ENCODE data around the gene WFDC11.
A peak's percentile ranks its signal among the peaks of the same experiment; 100 is the strongest.

The WFDC11 gene

GRCh38 chr20:45639687-45640086, 30.4 kb downstream of the WFDC11 start:
- in situ Hi-C loops (cut with HindIII; ENCODE audit: low sequenced_read_pairs) = no loop called here
- DNase-seq (ENCODE audit: low read depth, low spot score) = no peak
- TF ChIP-seq CTCF (IDR thresholded peaks at IDR 0.05; ENCODE audit: low read depth, low read length) = no peak

GRCh38 chr20:45636513-45636912, 33.5 kb downstream of the WFDC11 start:
- H3K4me3 ChIP-seq (ENCODE audit: low read depth, low read length) = no peak overlapping the region
- TF ChIP-seq CTCF (IDR thresholded peaks at IDR 0.05; ENCODE audit: low read depth, low read length) = no peak
- DNase-seq (ENCODE audit: low read depth, low spot score) = no peak
- in situ Hi-C loops (cut with HindIII; ENCODE audit: low sequenced_read_pairs) = no loop called here

More at GRCh38 chr20:45639687-45640086, 30.4 kb downstream of the WFDC11 start:
- H3K4me3 ChIP-seq (ENCODE audit: low read depth, low read length) = no peak overlapping the region

GRCh38 chr20:45631184-45631583, 38.9 kb downstream of the WFDC11 start, which contains the start of gene WFDC9:
Gene WFDC9 (minus strand): TSS chr20:45631284. CDS start chr20:45610181, 21,103 bp downstream.
- H3K4me3 ChIP-seq (ENCODE audit: low read depth, low read length) = no peak within 1 kb of the TSS
- in situ Hi-C loops (cut with HindIII; ENCODE audit: low sequenced_read_pairs) = no loop called here
- DNase-seq (ENCODE audit: low read depth, low spot score) = no peak
- no peak for TF ChIP-seq CTCF (IDR thresholded peaks at IDR 0.05; ENCODE audit: low read depth, low read length)

- in situ Hi-C loops (cut with HindIII; ENCODE audit: low sequenced_read_pairs) = no loop called here
- no peak for TF ChIP-seq CTCF (IDR thresholded peaks at IDR 0.05; ENCODE audit: low read depth, low read length)
- no peak overlapping the region for H3K4me3 ChIP-seq (ENCODE audit: low read depth, low read length)
- DNase-seq (ENCODE audit: low read depth, low spot score) = no peak
Measured at GRCh38 chr20:45630371-45630770, 39.7 kb downstream of the WFDC11 start.

- TF ChIP-seq CTCF (IDR thresholded peaks at IDR 0.05; ENCODE audit: low read depth, low read length) = peak; percentile 80
- peak; percentile 25 for DNase-seq (ENCODE audit: low read depth, low spot score)
- in situ Hi-C loops (cut with HindIII; ENCODE audit: low sequenced_read_pairs) = no loop called here
- H3K4me3 ChIP-seq (ENCODE audit: low read depth, low read length) = no peak within 1 kb of the TSS
Measured at GRCh38 chr20:45629496-45630100, 40.4 kb downstream of the WFDC11 start, which contains the start of gene WFDC10A. Gene WFDC10A (plus strand): TSS chr20:45629739. CDS start chr20:45629814, 75 bp downstream.

GRCh38 chr20:45626540-45626939, 43.5 kb downstream of the WFDC11 start:
- no peak for TF ChIP-seq CTCF (IDR thresholded peaks at IDR 0.05; ENCODE audit: low read depth, low read length)
- in situ Hi-C loops (cut with HindIII; ENCODE audit: low sequenced_read_pairs) = no loop called here
- no peak for DNase-seq (ENCODE audit: low read depth, low spot score)
- no peak overlapping the region for H3K4me3 ChIP-seq (ENCODE audit: low read depth, low read length)
